HCT116 (cell line): Measurements from ENCODE around the gene MATR3.

Experiments used
- RAD21 ChIP-seq: IDR thresholded peaks from 2 replicates; pipeline ENCODE4 v1.6.1; 2012; ENCODE audit warnings: low read depth, mild to moderate bottlenecking
- TF ChIP-seq, protein P1 (sequence below), 3 experiments: fragments of 200-600 bp in 1 of 3; sonication (generic) in 1 of 3; IDR thresholded peaks in 2 of 3; conservative IDR thresholded peaks in 1 of 3; 2 replicates each; pipeline ENCODE4 v1.5.1; 2012 to 2017; ENCODE audit warnings: low read depth in 2 of 3, low read length in 2 of 3, antibody characterized with exemption in 1 of 3, borderline replicate concordance in 1 of 3, control low read depth in 1 of 3, mild to moderate bottlenecking in 1 of 3, mixed read lengths in 1 of 3, mixed run types in 1 of 3, moderate library complexity in 1 of 3; ENCODE audit not compliant: insufficient read depth in 1 of 3

DNA sequence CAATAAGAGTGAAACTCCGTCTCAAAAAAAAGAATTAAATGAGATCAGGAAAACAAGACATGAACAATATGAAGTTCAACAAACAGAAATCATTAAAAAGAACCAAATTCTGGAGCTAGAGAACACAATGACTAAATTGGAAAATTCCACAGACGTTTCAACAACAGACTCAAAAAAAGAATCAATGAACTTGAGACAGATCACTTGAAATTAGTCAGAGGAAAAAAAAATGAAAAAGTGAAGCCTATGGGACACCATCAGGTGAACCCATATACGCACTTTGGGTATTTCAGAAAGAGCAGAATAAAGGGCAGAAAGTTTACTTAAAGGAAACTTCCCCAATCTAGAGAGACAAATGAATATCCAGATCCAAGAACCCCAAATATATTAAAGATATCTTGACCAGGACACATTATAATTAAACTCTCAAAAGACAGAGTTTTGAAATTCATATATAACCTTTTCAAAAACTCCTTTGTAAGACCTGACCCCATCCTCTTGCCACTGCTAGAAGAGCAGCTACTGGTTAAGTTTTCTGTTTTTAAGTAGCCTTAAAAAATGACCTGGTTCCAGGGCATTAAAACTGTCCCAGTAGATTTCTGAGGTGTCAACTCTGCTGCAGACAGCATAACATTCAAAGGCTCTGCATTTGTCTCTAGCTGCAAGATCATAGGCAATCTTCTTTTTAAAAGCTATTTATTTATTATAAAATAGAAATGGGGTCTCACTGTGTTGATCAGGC is 7.7 kb upstream of the MATR3 start:
- TF ChIP-seq, protein P1, sequence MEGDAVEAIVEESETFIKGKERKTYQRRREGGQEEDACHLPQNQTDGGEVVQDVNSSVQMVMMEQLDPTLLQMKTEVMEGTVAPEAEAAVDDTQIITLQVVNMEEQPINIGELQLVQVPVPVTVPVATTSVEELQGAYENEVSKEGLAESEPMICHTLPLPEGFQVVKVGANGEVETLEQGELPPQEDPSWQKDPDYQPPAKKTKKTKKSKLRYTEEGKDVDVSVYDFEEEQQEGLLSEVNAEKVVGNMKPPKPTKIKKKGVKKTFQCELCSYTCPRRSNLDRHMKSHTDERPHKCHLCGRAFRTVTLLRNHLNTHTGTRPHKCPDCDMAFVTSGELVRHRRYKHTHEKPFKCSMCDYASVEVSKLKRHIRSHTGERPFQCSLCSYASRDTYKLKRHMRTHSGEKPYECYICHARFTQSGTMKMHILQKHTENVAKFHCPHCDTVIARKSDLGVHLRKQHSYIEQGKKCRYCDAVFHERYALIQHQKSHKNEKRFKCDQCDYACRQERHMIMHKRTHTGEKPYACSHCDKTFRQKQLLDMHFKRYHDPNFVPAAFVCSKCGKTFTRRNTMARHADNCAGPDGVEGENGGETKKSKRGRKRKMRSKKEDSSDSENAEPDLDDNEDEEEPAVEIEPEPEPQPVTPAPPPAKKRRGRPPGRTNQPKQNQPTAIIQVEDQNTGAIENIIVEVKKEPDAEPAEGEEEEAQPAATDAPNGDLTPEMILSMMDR (IDR thresholded peaks at IDR 0.05 in 2 of 3, conservative IDR thresholded peaks at IDR 0.05 in 1 of 3; ENCODE audit: borderline replicate concordance in 1 of 3, insufficient read depth in 1 of 3, low read depth in 2 of 3, low read length in 2 of 3), result no peak
- TF ChIP-seq RAD21, result no peak
